Breast epithelium (tissue), 4 donors: Measurements from ENCODE around the gene MRFAP1L1. TPM values are rescaled to one million over a fixed set of nuclear protein-coding genes. Genes with fewer than 3 reads are reported as not detected.

Source experiments
- DNase-seq, 2 donors: peaks; one replicate each; pipeline ENCODE4 v3.0.0-alpha.2; 2019; ENCODE audit warnings: low spot score in 2 of 2
- H3K27ac ChIP-seq, 2 donors: fragments of 200-600 bp; sonication (generic) in 1 of 2; one replicate each; pipeline ENCODE4 v1.5.1; 2016 to 2019; ENCODE audit warnings: mild to moderate bottlenecking in 1 of 2
- H3K27me3 ChIP-seq, 2 donors: fragments of 200-600 bp; sonication (generic) in 1 of 2; one replicate each; pipeline versions ENCODE4 v1.5.1 to v1.6.0; 2017 to 2019; ENCODE audit warnings: control low read depth in 1 of 2, mild to moderate bottlenecking in 1 of 2
- H3K36me3 ChIP-seq: fragments of 200-600 bp; one replicate; pipeline ENCODE4 v1.5.1; 2019
- H3K4me1 ChIP-seq, 2 donors: fragments of 200-600 bp; sonication (generic); one replicate each; pipeline ENCODE4 v1.5.1; 2016 to 2019; ENCODE audit warnings: control low read depth in 1 of 2
- H3K4me3 ChIP-seq, 3 donors: fragments of 200-600 bp; sonication (generic); 1 replicate in 2 of 3; 2 replicates in 1 of 3; pipeline ENCODE4 v1.5.1; 2016 to 2019; ENCODE audit warnings: mild to moderate bottlenecking in 3 of 3, moderate library complexity in 2 of 3
- H3K9me3 ChIP-seq, 2 donors: fragments of 200-600 bp; sonication (generic) in 1 of 2; one replicate each; pipeline ENCODE4 v1.5.1; 2016 to 2019; ENCODE audit warnings: control low read depth in 1 of 2
- POLR2A ChIP-seq: fragments of 450-650 bp; IDR thresholded peaks from one replicate; pipeline ENCODE4 v1.6.1; 2016; ENCODE audit warnings: antibody characterized with exemption, mild to moderate bottlenecking, moderate library complexity
- POLR2AphosphoS5 ChIP-seq, 3 donors: sonication (generic); formaldehyde crosslinking; IDR thresholded peaks; one replicate each; pipeline ENCODE4 v1.6.1; 2017; ENCODE audit warnings: antibody characterized with exemption in 3 of 3
- intact Hi-C: fragments of 100-400 bp; cut with DNase I; formaldehyde crosslinking; loops from one replicate; pipeline ENCODE4 v1.15.1; 2023; ENCODE audit warnings: low total_unique reads
- total RNA-seq, 3 donors: library from RNA; depleted of rRNA; stranded (reverse); fragments of >200 nt; gene quantifications; one replicate each; pipeline ENCODE4 v1.1.0, GENCODE V29; 2016
- TF ChIP-seq, protein P1 (sequence below), 3 donors: fragments of 450-650 bp; IDR thresholded peaks; one replicate each; pipeline ENCODE4 v1.5.1; 2016 to 2017; ENCODE audit warnings: antibody characterized with exemption in 3 of 3, mild to moderate bottlenecking in 3 of 3, moderate library complexity in 3 of 3

Gene MRFAP1L1
- total RNA-seq, 3 donors from 2014 or later, result 48.0 to 78.0 (median 70.1) TPM

DNA sequence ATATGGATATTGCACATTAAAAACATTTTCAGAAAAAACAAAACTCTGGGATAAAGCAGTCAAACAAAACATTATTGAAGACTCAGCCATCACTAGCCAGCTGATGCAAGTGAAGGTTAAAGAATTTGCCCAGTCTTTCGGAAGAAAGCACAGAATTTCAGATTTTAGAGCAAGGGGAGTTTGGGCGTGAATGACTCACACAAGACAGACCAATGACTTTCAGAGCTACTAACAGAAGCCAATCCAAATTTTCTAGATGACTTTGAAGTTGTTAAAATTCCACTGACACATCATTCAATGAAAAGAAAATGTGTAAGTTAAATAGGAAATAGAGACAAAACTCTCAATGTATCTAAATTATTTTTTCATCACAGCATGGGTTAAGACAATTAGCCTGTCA lies 4.0 kb downstream of the MRFAP1L1 start:
- Histone ChIP-seq H3K4me1 (peaks cover 0 to 24% of the 10 kb centered on the region in 2 donors), H3K27me3 (no peaks in the 10 kb centered on the region), H3K9me3 (no peaks in the 10 kb centered on the region), H3K36me3 (no peaks in the 10 kb centered on the region), H3K4me3 (no peak overlapping the region), H3K27ac (no peak overlapping the region)
- no peak for DNase-seq
- intact Hi-C loops, result no loop called here
- TF ChIP-seq POLR2AphosphoS5 (IDR thresholded peaks at IDR 0.05) (no peak), POLR2A (no peak)
- TF ChIP-seq, protein P1, sequence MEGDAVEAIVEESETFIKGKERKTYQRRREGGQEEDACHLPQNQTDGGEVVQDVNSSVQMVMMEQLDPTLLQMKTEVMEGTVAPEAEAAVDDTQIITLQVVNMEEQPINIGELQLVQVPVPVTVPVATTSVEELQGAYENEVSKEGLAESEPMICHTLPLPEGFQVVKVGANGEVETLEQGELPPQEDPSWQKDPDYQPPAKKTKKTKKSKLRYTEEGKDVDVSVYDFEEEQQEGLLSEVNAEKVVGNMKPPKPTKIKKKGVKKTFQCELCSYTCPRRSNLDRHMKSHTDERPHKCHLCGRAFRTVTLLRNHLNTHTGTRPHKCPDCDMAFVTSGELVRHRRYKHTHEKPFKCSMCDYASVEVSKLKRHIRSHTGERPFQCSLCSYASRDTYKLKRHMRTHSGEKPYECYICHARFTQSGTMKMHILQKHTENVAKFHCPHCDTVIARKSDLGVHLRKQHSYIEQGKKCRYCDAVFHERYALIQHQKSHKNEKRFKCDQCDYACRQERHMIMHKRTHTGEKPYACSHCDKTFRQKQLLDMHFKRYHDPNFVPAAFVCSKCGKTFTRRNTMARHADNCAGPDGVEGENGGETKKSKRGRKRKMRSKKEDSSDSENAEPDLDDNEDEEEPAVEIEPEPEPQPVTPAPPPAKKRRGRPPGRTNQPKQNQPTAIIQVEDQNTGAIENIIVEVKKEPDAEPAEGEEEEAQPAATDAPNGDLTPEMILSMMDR (IDR thresholded peaks at IDR 0.05), result no peak

DNA sequence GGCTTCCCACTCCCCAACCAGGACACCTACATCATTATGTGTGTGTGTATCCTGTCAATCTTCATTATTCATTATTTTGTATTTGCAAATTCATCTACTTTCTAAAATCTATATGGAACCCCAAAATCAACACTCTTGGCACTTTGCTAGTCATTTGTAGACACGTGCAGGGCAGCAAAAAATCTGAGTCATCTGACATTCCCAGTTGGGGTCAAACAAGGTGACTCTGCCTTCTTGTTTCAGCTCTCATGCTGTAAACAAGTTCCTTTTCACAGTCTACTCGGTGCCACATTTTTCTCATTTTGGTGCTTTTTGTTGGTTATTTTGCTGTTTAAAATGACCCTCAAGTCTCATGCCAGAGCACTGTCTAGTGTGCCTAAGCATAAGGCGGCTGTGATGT lies 5.9 kb downstream of the MRFAP1L1 start:
- Histone ChIP-seq H3K4me1 (peaks cover 0 to 24% of the 10 kb centered on the region in 2 donors), H3K27me3 (no peaks in the 10 kb centered on the region), H3K36me3 (no peaks in the 10 kb centered on the region), H3K4me3 (no peak overlapping the region), H3K27ac (no peak overlapping the region), H3K9me3 (no peaks in the 10 kb centered on the region)
- intact Hi-C loops, result no loop called here
- TF ChIP-seq POLR2AphosphoS5 (IDR thresholded peaks at IDR 0.05), result no peak
- TF ChIP-seq POLR2A, result no peak
- TF ChIP-seq, protein P1 (IDR thresholded peaks at IDR 0.05), result no peak
- DNase-seq, result no peak

GRCh38 chr4:6702761-6703160 lies 6.9 kb downstream of the MRFAP1L1 start:
- Histone ChIP-seq H3K4me3 (no peak overlapping the region), H3K4me1 (peaks cover 0 to 24% of the 10 kb centered on the region in 2 donors), H3K27ac (no peak overlapping the region), H3K27me3 (no peaks in the 10 kb centered on the region), H3K9me3 (no peaks in the 10 kb centered on the region), H3K36me3 (no peaks in the 10 kb centered on the region)
- intact Hi-C loops, result no loop called here
- DNase-seq, result no peak
- TF ChIP-seq POLR2AphosphoS5 (IDR thresholded peaks at IDR 0.05), result no peak
- TF ChIP-seq, protein P1 (IDR thresholded peaks at IDR 0.05), result no peak
- no peak for TF ChIP-seq POLR2A

DNA sequence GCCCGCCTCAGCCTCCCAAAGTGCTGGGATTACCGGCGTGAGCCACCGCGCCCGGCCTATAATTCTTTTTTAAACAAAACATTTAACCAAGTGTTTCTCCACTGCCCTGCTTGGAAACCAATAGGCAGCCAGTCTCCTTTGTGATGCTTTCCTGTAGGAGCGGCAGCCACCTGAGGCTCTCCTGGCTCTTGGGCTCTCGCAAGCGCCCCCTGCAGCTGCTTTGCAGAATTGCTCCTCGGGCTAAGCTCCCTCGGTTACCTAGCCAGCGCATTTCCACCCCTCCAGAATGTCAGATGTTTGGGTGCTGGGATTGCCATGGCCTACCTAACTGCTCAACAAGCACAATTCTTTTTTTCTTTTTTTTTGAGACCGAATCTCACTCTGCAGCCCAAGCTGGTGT lies 8.3 kb downstream of the MRFAP1L1 start:
- intact Hi-C loops, result no loop called here
- no peak overlapping the region for H3K27ac ChIP-seq
- H3K9me3 ChIP-seq, result no peaks in the 10 kb centered on the region
- H3K4me3 ChIP-seq, result no peak overlapping the region
- DNase-seq, result no peak
- H3K4me1 ChIP-seq, result peaks cover 0 to 18% of the 10 kb centered on the region in 2 donors
- H3K36me3 ChIP-seq, result no peaks in the 10 kb centered on the region
- H3K27me3 ChIP-seq, result no peaks in the 10 kb centered on the region
- TF ChIP-seq POLR2A, result no peak
- TF ChIP-seq, protein P1 (IDR thresholded peaks at IDR 0.05), result no peak
- TF ChIP-seq POLR2AphosphoS5 (IDR thresholded peaks at IDR 0.05), result no peak

- H3K4me3 ChIP-seq, result no peak overlapping the region
Measured at GRCh38 chr4:6699903-6700302, 9.8 kb downstream of the MRFAP1L1 start.

More at GRCh38 chr4:6699903-6700302, 9.8 kb downstream of the MRFAP1L1 start:
- no peak for DNase-seq
- Histone ChIP-seq H3K27ac (no peak overlapping the region), H3K36me3 (no peaks in the 10 kb centered on the region), H3K4me1 (peaks cover 3 to 15% of the 10 kb centered on the region in 2 donors), H3K27me3 (no peaks in the 10 kb centered on the region), H3K9me3 (no peaks in the 10 kb centered on the region)
- intact Hi-C loops, result no loop called here
- no peak for TF ChIP-seq POLR2A
- TF ChIP-seq, protein P1 (IDR thresholded peaks at IDR 0.05), result no peak
- no peak for TF ChIP-seq POLR2AphosphoS5 (IDR thresholded peaks at IDR 0.05)
